A549 (cell line): ENCODE data around the gene CCDC157. TPM values are rescaled to one million over a fixed set of nuclear protein-coding genes. Genes with fewer than 3 reads are reported as not detected.

Source experiments
- ATAC-seq, 2 experiments: fragments of 200-7000 bp in 1 of 2; fragments of >200 bp in 1 of 2; cut with Nextera tagmentation in 1 of 2; cut with Tn5 transposase in 1 of 2; 3 replicates each; pipeline versions ENCODE4 v1.8.0 to v1.9.1; 2018 to 2020; ENCODE audit warnings: mild to moderate bottlenecking in 1 of 2, moderate library complexity in 1 of 2
- CTCF ChIA-PET: fragments of 300-600 bp; sonication (Branson Sonifier 250); formaldehyde crosslinking; extraction: SDS; loops from one replicate; lab custom pipeline; 2021; ENCODE audit warnings: antibody characterized with exemption, inconsistent platforms; lab: Yijun Ruan, JAX
- POLR2A ChIA-PET: fragments of 350-600 bp; formaldehyde crosslinking; extraction: SDS; loops from one replicate; lab custom pipeline; 2021; ENCODE audit warnings: antibody characterized with exemption, inconsistent platforms; lab: Yijun Ruan, JAX
- DNase-seq, 2 experiments: peaks; one replicate each; pipeline versions ENCODE4 v3.0.0 to v3.0.0-alpha.2; 2011 to 2016; ENCODE audit warnings: low read depth in 1 of 2, low spot score in 1 of 2
- FAIRE-seq: peaks from 2 replicates; lab custom pipeline; 2011; peaks lifted over from hg19 to GRCh38; lab: Jason Lieb, UNC
- H3K27ac ChIP-seq, 2 experiments: fragments of >200 bp; sonication (Bioruptor Twin); formaldehyde crosslinking; 3 replicates each; pipeline ENCODE4 v1.5.1; 2016 to 2017
- H3K4me1 ChIP-seq: fragments of >200 bp; sonication (Bioruptor Twin); formaldehyde crosslinking; 3 replicates; pipeline ENCODE4 v1.6.1; 2016
- H3K4me2 ChIP-seq: fragments of >200 bp; sonication (Bioruptor Twin); formaldehyde crosslinking; 3 replicates; pipeline ENCODE4 v1.6.1; 2016
- H3K4me3 ChIP-seq: fragments of >200 bp; sonication (Bioruptor Twin); formaldehyde crosslinking; 3 replicates; pipeline ENCODE4 v1.5.1; 2016
- H3K9me3 ChIP-seq: fragments of >200 bp; sonication (Bioruptor Twin); formaldehyde crosslinking; 3 replicates; pipeline ENCODE4 v1.6.1; 2016
- BHLHE40 ChIP-seq: IDR thresholded peaks from 2 replicates; pipeline ENCODE4 v1.6.1; 2012; ENCODE audit warnings: low read depth, low read length, inconsistent platforms
- CBX8 ChIP-seq: fragments of 200-600 bp; sonication (generic); IDR thresholded peaks from 2 replicates; pipeline ENCODE4 v1.6.1; 2016
- CEBPB ChIP-seq, 2 experiments: fragments of >200 bp in 1 of 2; sonication (Bioruptor Twin) in 1 of 2; formaldehyde crosslinking in 1 of 2; IDR thresholded peaks; 2 replicates each; pipeline ENCODE4 v1.6.1; 2012 to 2016
- EHF ChIP-seq: fragments of 250-450 bp; sonication (Bioruptor Pico); IDR thresholded peaks from 2 replicates; pipeline ENCODE4 v1.5.0; 2020; ENCODE audit warnings: mild to moderate bottlenecking
- FOSB ChIP-seq: fragments of 250-450 bp; sonication (Bioruptor Pico); IDR thresholded peaks from 2 replicates; pipeline ENCODE4 v1.5.0; 2020; ENCODE audit warnings: mild to moderate bottlenecking, moderate library complexity
- FOSL2 ChIP-seq, 2 experiments: fragments of 450-650 bp in 1 of 2; fragments of >200 bp in 1 of 2; sonication (Bioruptor Twin) in 1 of 2; formaldehyde crosslinking; IDR thresholded peaks; 2 replicates each; pipeline versions ENCODE4 v1.5.0 to v1.6.1; 2016 to 2020; ENCODE audit warnings: mild to moderate bottlenecking in 1 of 2, moderate library complexity in 1 of 2
- FOXS1 ChIP-seq: fragments of 250-450 bp; sonication (Bioruptor Pico); IDR thresholded peaks from 2 replicates; pipeline ENCODE4 v1.5.0; 2020; ENCODE audit warnings: mild to moderate bottlenecking, moderate library complexity
- HDAC2 ChIP-seq: fragments of 200-600 bp; sonication (generic); IDR thresholded peaks from 2 replicates; pipeline ENCODE4 v1.6.1; 2016
- HOXA7 ChIP-seq: fragments of 250-450 bp; sonication (Bioruptor Pico); IDR thresholded peaks from 2 replicates; pipeline ENCODE4 v1.5.0; 2020; ENCODE audit warnings: mild to moderate bottlenecking, moderate library complexity
- KDM5A ChIP-seq: fragments of 200-600 bp; sonication (generic); IDR thresholded peaks from 2 replicates; pipeline ENCODE4 v1.6.1; 2016; ENCODE audit warnings: antibody characterized with exemption, mild to moderate bottlenecking
- NFE2L2 ChIP-seq: fragments of 150-350 bp; conservative IDR thresholded peaks from 2 replicates; pipeline ENCODE4 v1.6.1; 2014; ENCODE audit warnings: low read length
- PHF8 ChIP-seq: fragments of 200-600 bp; sonication (generic); IDR thresholded peaks from 2 replicates; pipeline ENCODE4 v1.6.1; 2016; ENCODE audit warnings: low read depth, mild to moderate bottlenecking, antibody characterized with exemption, moderate library complexity, borderline replicate concordance
- RAD21 ChIP-seq, 2 experiments: fragments of >200 bp in 1 of 2; sonication (Bioruptor Twin) in 1 of 2; formaldehyde crosslinking in 1 of 2; IDR thresholded peaks in 1 of 2; conservative IDR thresholded peaks in 1 of 2; 2 replicates in 1 of 2; 3 replicates in 1 of 2; pipeline ENCODE4 v1.6.1; 2012 to 2018; ENCODE audit warnings: inconsistent platforms in 1 of 2
- RARB ChIP-seq: fragments of 250-450 bp; sonication (Bioruptor Pico); IDR thresholded peaks from 2 replicates; pipeline ENCODE4 v1.8.0; 2021; ENCODE audit warnings: mild to moderate bottlenecking, moderate library complexity
- RNF2 ChIP-seq: fragments of 200-600 bp; sonication (generic); IDR thresholded peaks from 2 replicates; pipeline ENCODE4 v1.6.1; 2016; ENCODE audit warnings: low read depth, mild to moderate bottlenecking, antibody characterized with exemption, moderate library complexity, borderline replicate concordance
- SREBF2 ChIP-seq: fragments of 450-650 bp; IDR thresholded peaks from 2 replicates; pipeline ENCODE4 v1.6.1; 2014; ENCODE audit warnings: mild to moderate bottlenecking, moderate library complexity
- ZFP36 ChIP-seq: fragments of 450-650 bp; IDR thresholded peaks from 2 replicates; pipeline ENCODE4 v1.6.1; 2014; ENCODE audit warnings: borderline replicate concordance; ENCODE audit not compliant: partially characterized antibody
- WGBS: methylation state at CpG from one replicate; pipeline ENCODE4 v1.1.6; 2017; ENCODE audit errors: missing lambda C conversion rate; 5-methylcytosine and 5-hydroxymethylcytosine counted together
- polyA plus RNA-seq, 4 experiments: library from polyadenylated mRNA; depleted of rRNA in 3 of 4; stranded (reverse); fragments of >200 nt; fragmentation: RNase III in 1 of 4; extraction: RNeasy Plus Mini Kit Qiagen cat#74134 plus additional on column Dnase treatment in 1 of 4; gene quantifications; 2 replicates in 3 of 4; 3 replicates in 1 of 4; pipeline ENCODE4 v1.2.3, GENCODE V29; 2011 to 2017
- TF ChIP-seq, protein P1 (sequence below): IDR thresholded peaks from 2 replicates; pipeline ENCODE4 v1.6.1; 2012
- TF ChIP-seq, protein P2 (sequence below): IDR thresholded peaks from 2 replicates; pipeline ENCODE4 v1.6.1; 2012; ENCODE audit warnings: low read depth, borderline replicate concordance
- TF ChIP-seq, protein P3 (sequence below): fragments of 250-450 bp; sonication (Bioruptor Pico); IDR thresholded peaks from 2 replicates; pipeline ENCODE4 v1.5.0; 2020; ENCODE audit warnings: low read depth, mild to moderate bottlenecking, moderate library complexity
- TF ChIP-seq, protein P4 (sequence below): fragments of >200 bp; sonication (Bioruptor Twin); formaldehyde crosslinking; IDR thresholded peaks from 3 replicates; pipeline ENCODE4 v1.6.1; 2016
- TF ChIP-seq, protein P5 (sequence below): fragments of 150-350 bp; IDR thresholded peaks from 2 replicates; pipeline ENCODE4 v1.6.1; 2014; ENCODE audit warnings: low read depth, mild to moderate bottlenecking, low read length

CCDC157 gene
- polyA plus RNA-seq, 2 of the 4 experiments (the other 2 are of a cell fraction) = 1.4 to 2.5 TPM

DNA sequence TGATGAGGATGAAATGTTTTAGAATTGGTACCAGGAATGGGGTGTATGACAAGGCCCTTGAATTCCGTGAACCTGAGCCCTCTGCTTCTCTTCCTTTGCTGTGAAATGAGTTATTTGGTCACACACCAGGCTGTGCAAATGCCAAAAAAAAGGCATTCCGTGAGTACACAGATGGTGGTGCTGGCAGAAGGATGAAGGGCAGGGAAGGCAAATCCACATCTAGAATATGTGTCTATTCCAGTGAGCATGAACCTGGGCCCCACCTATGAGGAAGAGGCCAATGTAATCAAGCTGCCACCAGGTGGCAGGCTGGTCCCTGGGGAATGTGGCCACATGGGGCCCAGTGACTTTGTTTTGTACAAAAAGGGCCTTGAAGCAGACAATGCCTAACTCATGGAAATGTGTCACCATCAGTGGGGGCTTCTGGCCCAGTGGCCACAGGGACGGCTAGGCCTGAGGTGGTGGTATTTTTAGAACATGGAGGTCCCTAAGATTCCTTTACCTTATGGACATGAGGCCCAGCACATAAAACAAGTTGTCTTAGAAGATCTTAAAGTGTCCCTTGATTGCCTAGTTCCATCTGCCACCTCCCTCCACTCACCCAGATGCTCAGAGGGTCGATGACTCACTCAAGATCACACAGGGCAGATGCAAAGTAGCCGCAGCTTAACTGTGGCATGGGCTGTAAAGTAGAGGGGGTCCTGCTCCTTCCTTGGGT, 34.3 kb downstream of the CCDC157 start (continued):
- TF ChIP-seq, protein P1, sequence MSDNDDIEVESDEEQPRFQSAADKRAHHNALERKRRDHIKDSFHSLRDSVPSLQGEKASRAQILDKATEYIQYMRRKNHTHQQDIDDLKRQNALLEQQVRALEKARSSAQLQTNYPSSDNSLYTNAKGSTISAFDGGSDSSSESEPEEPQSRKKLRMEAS = peak; percentile 25; the same call in 1 of the 2 replicates

DNA sequence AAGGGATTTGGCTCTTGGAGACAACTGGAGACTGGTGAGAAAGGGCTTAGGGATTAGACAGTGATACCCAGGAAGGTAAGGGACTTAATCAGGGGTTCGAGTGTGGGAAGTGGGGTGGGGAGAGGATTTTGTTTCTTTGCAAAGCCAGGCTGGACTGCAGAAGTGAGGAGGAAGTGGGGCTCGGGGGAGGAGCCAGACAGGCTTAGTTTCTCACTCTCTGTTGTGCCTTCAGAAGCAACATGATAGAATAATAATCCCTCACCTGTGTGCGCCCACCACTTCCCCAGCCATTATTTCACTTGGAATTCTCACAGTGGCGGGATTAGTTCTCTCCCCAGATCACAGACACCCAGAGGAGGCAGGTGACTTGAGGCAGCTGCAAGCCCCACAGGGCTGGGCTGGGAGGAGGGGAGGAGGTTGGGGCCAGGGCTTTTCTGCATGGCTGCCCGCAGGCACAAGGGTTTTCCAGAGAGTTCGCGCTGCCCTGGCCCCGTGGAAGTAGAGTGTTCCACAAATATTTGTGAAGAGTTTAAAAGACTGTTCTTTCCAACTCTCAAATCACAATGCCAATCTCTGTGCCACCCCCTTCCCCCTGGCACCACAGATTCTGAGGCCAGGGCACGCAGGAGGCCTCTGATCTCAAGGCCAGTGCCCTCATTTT, 36.0 kb downstream of the CCDC157 start:
- H3K4me2 ChIP-seq = no peak overlapping the region
- 80% methylated on average over 8 of the region's 9 CpGs for WGBS
- peaks cover 11% of the 10 kb centered on the region; the same call in 2 of the 3 replicates for H3K9me3 ChIP-seq
- H3K4me1 ChIP-seq = peaks cover 4% of the 10 kb centered on the region; the same call in 2 of the 3 replicates
- no peak for FAIRE-seq
- H3K4me3 ChIP-seq = no peak overlapping the region
- H3K27ac ChIP-seq = peak overlapping the region in 1 of 2 experiments; percentile 44; a peak in 2 of 6 replicates
- ATAC-seq = no peak
- no peak for TF ChIP-seq EHF
- no peak for TF ChIP-seq PHF8
- TF ChIP-seq, protein P2, sequence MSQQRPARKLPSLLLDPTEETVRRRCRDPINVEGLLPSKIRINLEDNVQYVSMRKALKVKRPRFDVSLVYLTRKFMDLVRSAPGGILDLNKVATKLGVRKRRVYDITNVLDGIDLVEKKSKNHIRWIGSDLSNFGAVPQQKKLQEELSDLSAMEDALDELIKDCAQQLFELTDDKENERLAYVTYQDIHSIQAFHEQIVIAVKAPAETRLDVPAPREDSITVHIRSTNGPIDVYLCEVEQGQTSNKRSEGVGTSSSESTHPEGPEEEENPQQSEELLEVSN = no peak
- DNase-seq = no peak
- POLR2A ChIA-PET = no interaction called here
- CTCF ChIA-PET = interaction anchor here (1.0 to 1.1 kb wide), 3 partner anchors 92 to 130 kb away, joined by 3 read pairs; no protein-coding TSS in a partner anchor

DNA sequence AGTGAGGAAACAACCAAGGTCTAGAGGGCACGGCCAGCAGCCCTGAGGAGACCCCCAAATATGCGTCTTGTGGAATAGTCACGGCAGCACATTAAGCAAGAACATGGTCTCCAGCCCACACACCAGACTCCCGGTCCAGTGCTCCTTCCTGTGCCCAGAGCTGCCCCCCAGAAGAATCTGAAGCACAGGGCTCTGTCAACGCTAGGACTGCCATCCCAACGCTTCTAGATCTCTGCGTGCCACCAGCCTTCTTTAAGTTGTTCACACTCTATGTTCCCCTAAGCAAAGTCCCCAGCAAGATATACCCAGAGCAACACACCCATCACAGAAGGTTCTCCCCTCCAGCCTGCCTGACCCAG, 36.5 kb downstream of the CCDC157 start:
- Histone ChIP-seq H3K9me3 (peaks cover 11% of the 10 kb centered on the region; the same call in 2 of the 3 replicates), H3K27ac (peak overlapping the region in 1 of 2 experiments; percentile 11; a peak in 1 of 6 replicates), H3K4me3 (no peak overlapping the region), H3K4me2 (no peak overlapping the region), H3K4me1 (peaks cover 9% of the 10 kb centered on the region)
- WGBS = 85% methylated on average over 4 of the region's 7 CpGs
- CTCF ChIA-PET = no interaction called here
- DNase-seq = no peak
- TF ChIP-seq FOSB (CRISPR knock-in tag) (no peak), CEBPB (IDR thresholded peaks at IDR 0.05) (no peak), RAD21 (conservative IDR thresholded peaks at IDR 0.05 in 1 of 2, IDR thresholded peaks at IDR 0.05 in 1 of 2) (no peak), FOXS1 (CRISPR knock-in tag) (no peak), CBX8 (no peak), NFE2L2 (no peak), KDM5A (no peak), ZFP36 (no peak)
- TF ChIP-seq, protein P3, sequence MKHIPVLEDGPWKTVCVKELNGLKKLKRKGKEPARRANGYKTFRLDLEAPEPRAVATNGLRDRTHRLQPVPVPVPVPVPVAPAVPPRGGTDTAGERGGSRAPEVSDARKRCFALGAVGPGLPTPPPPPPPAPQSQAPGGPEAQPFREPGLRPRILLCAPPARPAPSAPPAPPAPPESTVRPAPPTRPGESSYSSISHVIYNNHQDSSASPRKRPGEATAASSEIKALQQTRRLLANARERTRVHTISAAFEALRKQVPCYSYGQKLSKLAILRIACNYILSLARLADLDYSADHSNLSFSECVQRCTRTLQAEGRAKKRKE (CRISPR knock-in tag) = no peak
- TF ChIP-seq, all 56 proteins: peak for 0
- POLR2A ChIA-PET = no interaction called here
- ATAC-seq (no peak), FAIRE-seq (no peak)

DNA sequence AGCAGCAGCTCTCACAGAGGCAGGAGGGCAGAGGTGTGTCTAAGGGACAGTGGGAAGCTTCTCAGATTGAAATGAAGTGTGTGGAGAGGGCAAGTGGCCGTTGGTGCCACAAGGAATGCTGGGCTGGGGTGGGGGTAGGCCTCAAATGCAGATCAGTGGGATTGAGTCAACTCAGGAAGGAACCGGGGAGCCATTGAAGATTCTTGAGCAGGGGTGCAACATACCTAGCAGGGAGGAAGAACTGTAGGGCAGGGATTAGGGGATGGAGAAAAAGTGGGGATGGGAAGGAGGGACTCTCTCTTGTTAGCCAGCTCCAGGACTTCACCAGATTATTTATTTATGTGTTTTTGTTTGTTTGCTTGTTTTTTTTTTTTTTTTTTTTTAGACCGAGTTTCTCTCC, 37.1 kb downstream of the CCDC157 start:
- Histone ChIP-seq H3K4me3 (no peak overlapping the region), H3K4me2 (no peak overlapping the region), H3K9me3 (peaks cover 11% of the 10 kb centered on the region; the same call in 2 of the 3 replicates), H3K27ac (no peak overlapping the region), H3K4me1 (peaks cover 13% of the 10 kb centered on the region)
- ChIA-PET POLR2A (no interaction called here), CTCF (interaction anchor here (2.5 kb wide), 1 partner anchor 106 kb away, joined by 11 read pairs; no protein-coding TSS in a partner anchor)
- no peak for DNase-seq
- ATAC-seq = no peak
- FAIRE-seq = no peak
- WGBS = 68% methylated on average over 3 of the region's 3 CpGs
- TF ChIP-seq CBX8 = no peak
- no peak for TF ChIP-seq HDAC2
- TF ChIP-seq, protein P3 (CRISPR knock-in tag) = no peak
- TF ChIP-seq RNF2 = no peak
- TF ChIP-seq RARB (CRISPR knock-in tag) = no peak
- no peak for TF ChIP-seq KDM5A
- no peak for TF ChIP-seq BHLHE40
- TF ChIP-seq, protein P4, sequence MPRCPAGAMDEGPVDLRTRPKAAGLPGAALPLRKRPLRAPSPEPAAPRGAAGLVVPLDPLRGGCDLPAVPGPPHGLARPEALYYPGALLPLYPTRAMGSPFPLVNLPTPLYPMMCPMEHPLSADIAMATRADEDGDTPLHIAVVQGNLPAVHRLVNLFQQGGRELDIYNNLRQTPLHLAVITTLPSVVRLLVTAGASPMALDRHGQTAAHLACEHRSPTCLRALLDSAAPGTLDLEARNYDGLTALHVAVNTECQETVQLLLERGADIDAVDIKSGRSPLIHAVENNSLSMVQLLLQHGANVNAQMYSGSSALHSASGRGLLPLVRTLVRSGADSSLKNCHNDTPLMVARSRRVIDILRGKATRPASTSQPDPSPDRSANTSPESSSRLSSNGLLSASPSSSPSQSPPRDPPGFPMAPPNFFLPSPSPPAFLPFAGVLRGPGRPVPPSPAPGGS = no peak
- no peak for TF ChIP-seq SREBF2
- TF ChIP-seq HOXA7 (CRISPR knock-in tag) = no peak
- no peak for TF ChIP-seq FOSL2 (IDR thresholded peaks at IDR 0.05)
- TF ChIP-seq FOSL2 (CRISPR knock-in tag; IDR thresholded peaks at IDR 0.05) = no peak
- TF ChIP-seq, protein P5, sequence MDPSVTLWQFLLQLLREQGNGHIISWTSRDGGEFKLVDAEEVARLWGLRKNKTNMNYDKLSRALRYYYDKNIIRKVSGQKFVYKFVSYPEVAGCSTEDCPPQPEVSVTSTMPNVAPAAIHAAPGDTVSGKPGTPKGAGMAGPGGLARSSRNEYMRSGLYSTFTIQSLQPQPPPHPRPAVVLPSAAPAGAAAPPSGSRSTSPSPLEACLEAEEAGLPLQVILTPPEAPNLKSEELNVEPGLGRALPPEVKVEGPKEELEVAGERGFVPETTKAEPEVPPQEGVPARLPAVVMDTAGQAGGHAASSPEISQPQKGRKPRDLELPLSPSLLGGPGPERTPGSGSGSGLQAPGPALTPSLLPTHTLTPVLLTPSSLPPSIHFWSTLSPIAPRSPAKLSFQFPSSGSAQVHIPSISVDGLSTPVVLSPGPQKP = no peak
